ENCODE data around the gene CD80.

CD80 gene

DNA sequence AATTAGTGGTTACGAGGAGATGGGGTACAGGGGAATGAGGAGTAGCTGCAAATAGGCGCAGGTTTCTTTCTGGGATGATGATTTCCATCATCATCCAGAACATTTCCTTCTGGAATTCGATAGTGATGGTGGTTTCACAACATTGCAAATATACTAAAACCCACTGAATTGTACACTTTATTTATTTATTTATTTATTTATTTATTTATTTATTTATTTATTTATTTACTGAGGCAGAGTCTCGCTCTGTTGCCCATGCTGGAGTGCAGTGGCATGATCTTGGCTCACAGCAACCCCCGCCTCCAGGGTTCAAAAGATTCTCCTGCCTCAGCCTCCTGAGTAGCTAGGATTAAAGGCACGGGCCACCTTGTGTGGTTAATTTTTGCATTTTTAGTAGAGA is 6.5 kb downstream of the CD80 start (continued):
- TF ChIP-seq ZNF555 (tag by site-specific recombination; conservative IDR thresholded peaks at IDR 0.05): peak; percentile 67
- peak; percentile 86 for TF ChIP-seq ZNF394 (tag by site-specific recombination; IDR thresholded peaks at IDR 0.05; ENCODE audit: borderline replicate concordance)
- TF ChIP-seq ZNF140 (tag by site-specific recombination; IDR thresholded peaks at IDR 0.05): peak; percentile 58; the same call in 1 of the 2 replicates

DNA sequence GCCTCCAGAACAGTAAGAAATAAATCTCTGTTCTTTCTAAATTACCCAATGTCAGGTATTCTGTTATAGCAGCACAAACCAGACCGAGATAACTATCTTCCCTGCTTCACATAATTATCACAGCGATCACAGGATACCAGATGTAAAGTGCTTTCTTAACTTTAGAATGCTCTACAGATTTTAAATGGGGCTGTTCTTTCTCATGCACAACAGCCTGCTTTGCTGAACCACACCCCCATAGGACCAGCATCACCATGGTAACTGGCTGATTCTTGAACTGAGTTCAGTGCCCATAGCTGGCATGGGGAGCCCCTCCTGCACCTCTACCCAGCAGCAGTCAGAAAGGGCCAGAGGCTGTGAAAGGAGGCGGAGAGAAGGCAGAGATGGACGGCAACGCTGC is 7.8 kb downstream of the CD80 start:
- CTCF ChIA-PET: no interaction called here
- H3K4me1 ChIP-seq (ENCODE audit: control insufficient read depth, insufficient read depth, low read length): no peaks in the 10 kb centered on the region

GRCh38 chr3:119550192-119550910 is 9.1 kb downstream of the CD80 start:
- POLR2A ChIA-PET: no interaction called here
- no peak overlapping the region for H3K4me3 ChIP-seq (ENCODE audit: low read depth, low read length)
- TF ChIP-seq ZNF585B (tag by site-specific recombination; IDR thresholded peaks at IDR 0.05): no peak
- TF ChIP-seq HOXD13 (CRISPR knock-in tag; IDR thresholded peaks at IDR 0.05; ENCODE audit: borderline replicate concordance): no peak
- no peaks in the 10 kb centered on the region for H3K9me3 ChIP-seq (ENCODE audit: control insufficient read depth, insufficient read depth, low read depth, low read length)
- no peaks in the 10 kb centered on the region for H3K4me1 ChIP-seq (ENCODE audit: control insufficient read depth, insufficient read depth, low read length)
- CTCF ChIA-PET: no interaction called here
- no peaks in the 10 kb centered on the region for H3K36me3 ChIP-seq (ENCODE audit: control insufficient read depth in 2 of 2, insufficient read depth in 1 of 2, low read length in 2 of 2)
- H3K27ac ChIP-seq (ENCODE audit: extremely low read depth, low read depth, low read length): no peak overlapping the region

More for the DNA sequence above, 7.8 kb downstream of the CD80 start:
- POLR2A ChIA-PET: no interaction called here
- no peak overlapping the region for H3K4me3 ChIP-seq (ENCODE audit: low read depth, low read length)
- no peak overlapping the region for H3K27ac ChIP-seq (ENCODE audit: extremely low read depth, low read depth, low read length)
- no peak for TF ChIP-seq ZNF610 (tag by site-specific recombination; IDR thresholded peaks at IDR 0.05; ENCODE audit: borderline replicate concordance)
- H3K36me3 ChIP-seq (ENCODE audit: control insufficient read depth in 2 of 2, insufficient read depth in 1 of 2, low read length in 2 of 2): no peaks in the 10 kb centered on the region
- no peaks in the 10 kb centered on the region for H3K9me3 ChIP-seq (ENCODE audit: control insufficient read depth, insufficient read depth, low read depth, low read length)

DNA sequence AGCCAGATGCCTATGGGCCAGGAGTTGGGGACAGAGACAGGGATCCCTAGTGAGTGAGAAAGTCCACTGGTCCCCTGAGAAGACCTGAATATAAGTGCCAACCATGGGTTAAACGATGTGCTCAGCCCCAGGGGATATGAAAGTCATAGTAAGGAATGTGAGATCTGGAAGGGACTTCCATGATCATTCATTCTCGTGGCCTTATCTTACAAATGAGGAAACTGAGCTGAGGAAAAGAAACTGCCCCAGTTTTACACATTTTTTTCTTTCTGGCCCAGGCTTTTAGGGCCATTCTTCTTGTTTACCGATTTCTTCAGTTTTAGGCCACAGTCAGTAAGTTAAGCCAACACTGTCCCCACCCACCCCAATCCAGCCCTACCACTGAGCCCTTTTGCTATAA is 11.1 kb downstream of the CD80 start:
- Histone ChIP-seq H3K36me3 (ENCODE audit: control insufficient read depth in 2 of 2, insufficient read depth in 1 of 2, low read length in 2 of 2) (no peaks in the 10 kb centered on the region), H3K4me1 (ENCODE audit: control insufficient read depth, insufficient read depth, low read length) (no peaks in the 10 kb centered on the region), H3K27ac (ENCODE audit: extremely low read depth, low read depth, low read length) (no peak overlapping the region), H3K4me3 (ENCODE audit: low read depth, low read length) (no peak overlapping the region), H3K9me3 (ENCODE audit: control insufficient read depth, insufficient read depth, low read depth, low read length) (no peaks in the 10 kb centered on the region)
- TF ChIP-seq ZNF76 (tag by site-specific recombination; IDR thresholded peaks at IDR 0.05; ENCODE audit: borderline replicate concordance, low read depth) (no peak), ZSCAN18 (tag by site-specific recombination; IDR thresholded peaks at IDR 0.05) (no peak), ZNF561 (tag by site-specific recombination; IDR thresholded peaks at IDR 0.05; ENCODE audit: borderline replicate concordance) (no peak), ZNF138 (tag by site-specific recombination; IDR thresholded peaks at IDR 0.05; ENCODE audit: borderline replicate concordance) (no peak), ZNF341 (tag by site-specific recombination; IDR thresholded peaks at IDR 0.05; ENCODE audit: low read depth) (no peak), FEZF1 (tag by site-specific recombination; IDR thresholded peaks at IDR 0.05) (no peak), GLI2 (tag by site-specific recombination; IDR thresholded peaks at IDR 0.05; ENCODE audit: borderline replicate concordance, low read depth) (no peak), REPIN1 (tag by site-specific recombination; IDR thresholded peaks at IDR 0.05; ENCODE audit: low read depth) (no peak)
- TF ChIP-seq, protein P1, sequence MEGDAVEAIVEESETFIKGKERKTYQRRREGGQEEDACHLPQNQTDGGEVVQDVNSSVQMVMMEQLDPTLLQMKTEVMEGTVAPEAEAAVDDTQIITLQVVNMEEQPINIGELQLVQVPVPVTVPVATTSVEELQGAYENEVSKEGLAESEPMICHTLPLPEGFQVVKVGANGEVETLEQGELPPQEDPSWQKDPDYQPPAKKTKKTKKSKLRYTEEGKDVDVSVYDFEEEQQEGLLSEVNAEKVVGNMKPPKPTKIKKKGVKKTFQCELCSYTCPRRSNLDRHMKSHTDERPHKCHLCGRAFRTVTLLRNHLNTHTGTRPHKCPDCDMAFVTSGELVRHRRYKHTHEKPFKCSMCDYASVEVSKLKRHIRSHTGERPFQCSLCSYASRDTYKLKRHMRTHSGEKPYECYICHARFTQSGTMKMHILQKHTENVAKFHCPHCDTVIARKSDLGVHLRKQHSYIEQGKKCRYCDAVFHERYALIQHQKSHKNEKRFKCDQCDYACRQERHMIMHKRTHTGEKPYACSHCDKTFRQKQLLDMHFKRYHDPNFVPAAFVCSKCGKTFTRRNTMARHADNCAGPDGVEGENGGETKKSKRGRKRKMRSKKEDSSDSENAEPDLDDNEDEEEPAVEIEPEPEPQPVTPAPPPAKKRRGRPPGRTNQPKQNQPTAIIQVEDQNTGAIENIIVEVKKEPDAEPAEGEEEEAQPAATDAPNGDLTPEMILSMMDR (tag by site-specific recombination; IDR thresholded peaks at IDR 0.05): no peak
- TF ChIP-seq, protein P2, sequence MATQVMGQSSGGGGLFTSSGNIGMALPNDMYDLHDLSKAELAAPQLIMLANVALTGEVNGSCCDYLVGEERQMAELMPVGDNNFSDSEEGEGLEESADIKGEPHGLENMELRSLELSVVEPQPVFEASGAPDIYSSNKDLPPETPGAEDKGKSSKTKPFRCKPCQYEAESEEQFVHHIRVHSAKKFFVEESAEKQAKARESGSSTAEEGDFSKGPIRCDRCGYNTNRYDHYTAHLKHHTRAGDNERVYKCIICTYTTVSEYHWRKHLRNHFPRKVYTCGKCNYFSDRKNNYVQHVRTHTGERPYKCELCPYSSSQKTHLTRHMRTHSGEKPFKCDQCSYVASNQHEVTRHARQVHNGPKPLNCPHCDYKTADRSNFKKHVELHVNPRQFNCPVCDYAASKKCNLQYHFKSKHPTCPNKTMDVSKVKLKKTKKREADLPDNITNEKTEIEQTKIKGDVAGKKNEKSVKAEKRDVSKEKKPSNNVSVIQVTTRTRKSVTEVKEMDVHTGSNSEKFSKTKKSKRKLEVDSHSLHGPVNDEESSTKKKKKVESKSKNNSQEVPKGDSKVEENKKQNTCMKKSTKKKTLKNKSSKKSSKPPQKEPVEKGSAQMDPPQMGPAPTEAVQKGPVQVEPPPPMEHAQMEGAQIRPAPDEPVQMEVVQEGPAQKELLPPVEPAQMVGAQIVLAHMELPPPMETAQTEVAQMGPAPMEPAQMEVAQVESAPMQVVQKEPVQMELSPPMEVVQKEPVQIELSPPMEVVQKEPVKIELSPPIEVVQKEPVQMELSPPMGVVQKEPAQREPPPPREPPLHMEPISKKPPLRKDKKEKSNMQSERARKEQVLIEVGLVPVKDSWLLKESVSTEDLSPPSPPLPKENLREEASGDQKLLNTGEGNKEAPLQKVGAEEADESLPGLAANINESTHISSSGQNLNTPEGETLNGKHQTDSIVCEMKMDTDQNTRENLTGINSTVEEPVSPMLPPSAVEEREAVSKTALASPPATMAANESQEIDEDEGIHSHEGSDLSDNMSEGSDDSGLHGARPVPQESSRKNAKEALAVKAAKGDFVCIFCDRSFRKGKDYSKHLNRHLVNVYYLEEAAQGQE (tag by site-specific recombination; IDR thresholded peaks at IDR 0.05): no peak
- ChIA-PET POLR2A (no interaction called here), CTCF (no interaction called here)
